H1 (cell line): ENCODE results near the gene CLIP4. TPM values are rescaled to one million over a fixed set of nuclear protein-coding genes. Genes with fewer than 3 reads are reported as not detected.

ENCODE experiments used
- CHD7 ChIP-seq: fragments of 300-600 bp; sonication (generic); IDR thresholded peaks from 2 replicates; pipeline ENCODE4 v1.7.1; 2012; ENCODE audit warnings: low read length, moderate library complexity, mild to moderate bottlenecking, inconsistent platforms; ENCODE audit not compliant: insufficient replicate concordance
- KDM1A ChIP-seq: fragments of 200-600, 300-600 bp; sonication (generic); IDR thresholded peaks from 2 replicates; pipeline ENCODE4 v1.7.1; 2016; ENCODE audit warnings: mild to moderate bottlenecking, low read length, borderline replicate concordance
- polyA plus RNA-seq, 7 experiments: library from polyadenylated mRNA; depleted of rRNA in 3 of 7; stranded (reverse) in 5 of 7; unstranded in 2 of 7; fragments of >200 nt in 5 of 7; fragments of 200-250 nt in 2 of 7; gene quantifications; 1 replicate in 5 of 7; 2 replicates in 1 of 7; 4 replicates in 1 of 7; pipeline versions ENCODE4 v1.2.1 to v1.2.3, GENCODE V29; 2011 to 2013; ENCODE audit warnings: missing spikeins in 2 of 7, mixed read lengths in 2 of 7
- total RNA-seq: library from RNA; stranded (reverse); fragmentation: NEBNext Ultra II Directional; extraction: Animal tissue kit (Norgen Biotek cat#: 25700); gene quantifications from 2 replicates; pipeline ENCODE4 v1.2.1, GENCODE V29; 2021

The CLIP4 gene
- total and polyA plus RNA-seq, 2 of the 8 experiments (the other 6 are each of a cell fraction or from before 2014, with no cell fraction given) = 0.08 to 0.09 TPM

GRCh38 chr2:29096969-29097368 is 18.2 kb upstream of the CLIP4 start (continued):
- TF ChIP-seq CHD7 (no peak), KDM1A (no peak)
